SK-N-MC (cell line): ENCODE measurements around the gene MRPL43.

Experiments used
- EZH2 ChIP-seq: fragments of 200-600 bp; sonication (generic); IDR thresholded peaks from one replicate; pipeline ENCODE4 v1.6.1; 2017; ENCODE audit warnings: antibody characterized with exemption
- POLR2AphosphoS5 ChIP-seq: IDR thresholded peaks from 2 replicates; pipeline ENCODE4 v1.6.1; 2012; ENCODE audit warnings: mild to moderate bottlenecking, low read depth, low read length, borderline replicate concordance

DNA sequence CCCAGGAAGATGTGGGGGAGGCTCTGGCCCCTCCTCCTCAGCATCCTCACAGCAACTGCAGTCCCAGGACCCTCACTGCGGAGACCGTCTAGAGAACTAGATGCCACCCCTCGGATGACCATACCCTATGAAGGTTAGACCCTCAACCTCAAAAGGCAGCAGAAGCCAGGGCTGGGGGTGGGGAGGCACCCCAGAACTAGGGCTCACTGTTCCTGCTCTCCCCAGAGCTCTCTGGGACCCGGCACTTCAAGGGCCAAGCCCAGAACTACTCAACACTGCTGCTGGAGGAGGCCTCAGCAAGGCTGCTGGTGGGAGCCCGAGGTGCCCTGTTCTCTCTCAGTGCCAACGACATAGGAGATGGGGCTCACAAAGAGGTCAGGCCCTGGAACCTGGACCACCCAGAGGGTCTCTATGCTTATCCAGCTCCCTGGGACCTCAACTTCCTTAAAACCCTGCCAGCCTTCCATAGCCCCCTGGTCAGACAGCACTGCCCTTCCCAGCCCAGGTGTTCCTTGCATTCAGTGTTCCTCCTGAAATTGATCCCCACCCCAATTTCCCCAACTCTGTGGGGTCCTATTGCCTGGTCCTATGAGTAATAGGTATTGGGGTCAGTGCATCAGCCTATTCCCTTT is 14.3 kb downstream of the MRPL43 start:
- TF ChIP-seq POLR2AphosphoS5: no peak
- TF ChIP-seq EZH2: no peak
